AG04450 (cell line): Measurements from ENCODE around the gene UCN2. TPM values are rescaled to one million over a fixed set of nuclear protein-coding genes. Genes with fewer than 3 reads are reported as not detected.

Experiments
- CTCF ChIA-PET: fragments of 300-600, 350-600 bp; formaldehyde crosslinking; extraction: SDS; loops from one replicate; lab custom pipeline; 2022; ENCODE audit warnings: antibody characterized with exemption, inconsistent platforms; lab: Charles Lee
- POLR2A ChIA-PET: fragments of 350-600 bp; formaldehyde crosslinking; extraction: SDS; loops from one replicate; lab custom pipeline; 2021; ENCODE audit warnings: antibody characterized with exemption, inconsistent platforms; lab: Yijun Ruan, JAX
- DNase-seq: peaks from one replicate; pipeline ENCODE4 v3.0.0-alpha.2; 2011; ENCODE audit warnings: low read depth, low spot score
- H3K27ac ChIP-seq: one replicate; pipeline ENCODE4 v1.5.1; 2012; ENCODE audit warnings: low read depth, low read length, control low read depth
- H3K27me3 ChIP-seq: one replicate; pipeline ENCODE4 v1.6.0; 2012; ENCODE audit warnings: low read length; ENCODE audit not compliant: control insufficient read depth, insufficient read depth
- H3K4me3 ChIP-seq: 2 replicates; pipeline ENCODE4 v1.5.1; 2011; ENCODE audit warnings: mild to moderate bottlenecking, low read depth, low read length, control low read depth
- H3K9me3 ChIP-seq: 2 replicates; pipeline ENCODE4 v1.5.1; 2012; ENCODE audit warnings: low read length; ENCODE audit not compliant: control insufficient read depth, insufficient read depth
- CTCF ChIP-seq: IDR thresholded peaks from 2 replicates; pipeline ENCODE4 v1.5.1; 2011; ENCODE audit warnings: low read depth, low read length, control low read depth, inconsistent platforms
- polyA plus RNA-seq: library from polyadenylated mRNA; depleted of rRNA; stranded (reverse); fragments of >200 nt; gene quantifications from 2 replicates; pipeline ENCODE4 v1.2.3, GENCODE V29; 2011

The UCN2 gene
- polyA plus RNA-seq, 1 experiment: 1.2 TPM

- no peaks in the 10 kb centered on the region for H3K27me3 ChIP-seq
- no peaks in the 10 kb centered on the region; the same call in 1 of the 2 replicates for H3K9me3 ChIP-seq
- peak; percentile 90 for DNase-seq
- ChIA-PET POLR2A (interaction anchor here (0.6 to 2.1 kb wide), 11 partner anchors 14 to 309 kb away, joined by 3 to 17 read pairs (median 4); partner anchors contain the start of genes ATRIP, CELSR3, PFKFB4 and SLC26A6), CTCF (interaction anchor here (0.6 to 1.3 kb wide), 3 partner anchors 11 to 40 kb away, joined by 3 to 4 read pairs (median 3); partner anchors contain the start of genes SLC26A6 and UQCRC1)
- H3K27ac ChIP-seq: peak overlapping the region; percentile 99
- H3K4me3 ChIP-seq: peak overlapping the region; percentile 17; the same call in 1 of the 2 replicates
- TF ChIP-seq CTCF: no peak
Measured at GRCh38 chr3:48598323-48599076, 34.9 kb upstream of the UCN2 start.

- Histone ChIP-seq H3K27ac (peak overlapping the region; percentile 99), H3K4me3 (no peak overlapping the region), H3K9me3 (no peaks in the 10 kb centered on the region; the same call in 1 of the 2 replicates), H3K27me3 (no peaks in the 10 kb centered on the region)
- no peak for DNase-seq
- ChIA-PET CTCF (interaction anchor here (1.3 kb wide), 1 partner anchor 38 kb away, joined by 4 read pairs; no protein-coding TSS in a partner anchor), POLR2A (interaction anchor here (1.0 to 2.1 kb wide), 3 partner anchors 37 to 66 kb away, joined by 3 to 10 read pairs (median 6); partner anchors contain the start of genes CELSR3 and SLC26A6)
- no peak for TF ChIP-seq CTCF
Measured at GRCh38 chr3:48597408-48597800, 33.8 kb upstream of the UCN2 start.

- POLR2A ChIA-PET: interaction anchor here (1.8 to 2.1 kb wide), 2 partner anchors 36 to 39 kb away, joined by 6 to 10 read pairs; partner anchors contain the start of gene SLC26A6
Measured at GRCh38 chr3:48596676-48597407, 33.3 kb upstream of the UCN2 start.

GRCh38 chr3:48596157-48596556 is 32.6 kb upstream of the UCN2 start:
- Histone ChIP-seq H3K4me3 (no peak overlapping the region), H3K27ac (peak overlapping the region; percentile 99), H3K9me3 (no peaks in the 10 kb centered on the region; the same call in 1 of the 2 replicates), H3K27me3 (no peaks in the 10 kb centered on the region)
- CTCF ChIA-PET: no interaction called here
- no peak for TF ChIP-seq CTCF
- POLR2A ChIA-PET: interaction anchor here (1.8 kb wide), 1 partner anchor 39 kb away, joined by 10 read pairs; the partner anchor contains the start of gene SLC26A6
- DNase-seq: no peak

More at GRCh38 chr3:48596676-48597407, 33.3 kb upstream of the UCN2 start:
- H3K9me3 ChIP-seq: no peaks in the 10 kb centered on the region; the same call in 1 of the 2 replicates
- no peak overlapping the region for H3K4me3 ChIP-seq
- no peak for TF ChIP-seq CTCF
- H3K27ac ChIP-seq: peak overlapping the region; percentile 99
- CTCF ChIA-PET: interaction anchor here (1.3 kb wide), 1 partner anchor 38 kb away, joined by 4 read pairs; no protein-coding TSS in a partner anchor
- DNase-seq: no peak
- H3K27me3 ChIP-seq: no peaks in the 10 kb centered on the region
